GM13976 (cell line): Measurements from ENCODE around the gene RNPS1.

ENCODE experiments used
- DNase-seq: peaks from one replicate; pipeline ENCODE4 v3.0.0; 2012; ENCODE audit warnings: low spot score
- CTCF ChIP-seq: IDR thresholded peaks from 2 replicates; pipeline ENCODE4 v1.5.1; 2012; ENCODE audit warnings: borderline replicate concordance, mild to moderate bottlenecking; ENCODE audit not compliant: insufficient read depth; ENCODE audit errors: extremely low read depth, missing control alignments, control extremely low read depth
- in situ Hi-C: fragments of 300-500 bp; cut with MboI; formaldehyde crosslinking; loops from one replicate; pipeline ENCODE4 v1.12.0; 2022; ENCODE audit warnings: low sequenced_read_pairs, mixed read lengths, inconsistent platforms; ENCODE audit not compliant: unreplicated experiment

Gene RNPS1

GRCh38 chr16:2223221-2223941 lies 44.5 kb downstream of the RNPS1 start, which contains the start of gene E4F1:
Gene E4F1 (plus strand): TSS chr16:2223591. CDS start chr16:2223614, 23 bp downstream.
- no peak for TF ChIP-seq CTCF
- in situ Hi-C loops, result no loop called here
- DNase-seq, result peak; percentile 100

GRCh38 chr16:2216330-2216729 lies 51.6 kb downstream of the RNPS1 start:
- in situ Hi-C loops, result no loop called here
- no peak for TF ChIP-seq CTCF
- DNase-seq, result no peak

GRCh38 chr16:2214719-2214968 lies 53.3 kb downstream of the RNPS1 start, which contains the start of gene PGP:
Gene PGP (minus strand): TSS chr16:2214840. CDS start chr16:2214777, 63 bp downstream.
- no peak for TF ChIP-seq CTCF
- no peak for DNase-seq
- in situ Hi-C loops, result no loop called here

- DNase-seq, result no peak
- in situ Hi-C loops, result no loop called here
- TF ChIP-seq CTCF, result no peak
Observed at GRCh38 chr16:2213817-2214718, 53.9 kb downstream of the RNPS1 start.

- TF ChIP-seq CTCF, result no peak
- DNase-seq, result no peak
- in situ Hi-C loops, result no loop called here
Observed at GRCh38 chr16:2212362-2213324, 55.3 kb downstream of the RNPS1 start.

- TF ChIP-seq CTCF, result no peak
- in situ Hi-C loops, result no loop called here
- no peak for DNase-seq
Observed at GRCh38 chr16:2211923-2212347, 56.0 kb downstream of the RNPS1 start.
